ENCODE results near the gene AFMID. TPM values are rescaled to one million over a fixed set of nuclear protein-coding genes. Genes with fewer than 3 reads are reported as not detected.
"Not testable (repeated sequence)": the region's sequence is repeated elsewhere in the genome, so short reads cannot be mapped to it uniquely, and the experiment has no call there.

Gene AFMID
- total RNA-seq, 2 donors from 2014 or later = 18.8 to 44.0 TPM

GRCh38 chr17:78233678-78234077 is 46.5 kb downstream of the AFMID start:
- no peak for TF ChIP-seq CTCF (IDR thresholded peaks at IDR 0.05)
- no peak for DNase-seq (ENCODE audit: low spot score)
- Histone ChIP-seq H3K4me3 (no peak overlapping the region), H3K36me3 (no peaks in the 10 kb centered on the region), H3K27me3 (replicated peaks; ENCODE audit: insufficient read depth) (peaks cover 3% of the 10 kb centered on the region), H3K4me1 (ENCODE audit: control insufficient read depth in 1 of 2, low read depth in 2 of 2) (no peaks in the 10 kb centered on the region), H3K9me3 (no peaks in the 10 kb centered on the region), H3K27ac (no peak overlapping the region)
- no peak for ATAC-seq (ENCODE audit: insufficient number of reproducible peaks, low FRiP score, low read depth)

GRCh38 chr17:78234261-78234865 is 47.2 kb downstream of the AFMID start:
- TF ChIP-seq CTCF (IDR thresholded peaks at IDR 0.05) = no peak
- H3K27ac ChIP-seq = no peak overlapping the region
- H3K4me3 ChIP-seq = no peak overlapping the region
- peaks cover 3% of the 10 kb centered on the region for H3K27me3 ChIP-seq (replicated peaks; ENCODE audit: insufficient read depth)
- no peak for ATAC-seq (ENCODE audit: insufficient number of reproducible peaks, low FRiP score, low read depth)
- no peaks in the 10 kb centered on the region for H3K9me3 ChIP-seq
- no peaks in the 10 kb centered on the region for H3K4me1 ChIP-seq (ENCODE audit: control insufficient read depth in 1 of 2, low read depth in 2 of 2)
- DNase-seq (ENCODE audit: low spot score) = no peak
- H3K36me3 ChIP-seq = no peaks in the 10 kb centered on the region

- H3K36me3 ChIP-seq; H3K4me1 ChIP-seq (ENCODE audit: control insufficient read depth in 1 of 2, low read depth in 2 of 2); H3K27me3 ChIP-seq (replicated peaks; ENCODE audit: insufficient read depth); DNase-seq (ENCODE audit: low spot score); H3K27ac ChIP-seq; H3K4me3 ChIP-seq; H3K9me3 ChIP-seq; ATAC-seq (ENCODE audit: insufficient number of reproducible peaks, low FRiP score, low read depth): not testable (repeated sequence)
Observed at GRCh38 chr17:78235022-78235421, 47.9 kb downstream of the AFMID start.

- no peak for DNase-seq (ENCODE audit: low spot score)
- ATAC-seq (ENCODE audit: insufficient number of reproducible peaks, low FRiP score, low read depth) = no peak
- peaks cover 3% of the 10 kb centered on the region for H3K27me3 ChIP-seq (replicated peaks; ENCODE audit: insufficient read depth)
- no peaks in the 10 kb centered on the region for H3K4me1 ChIP-seq (ENCODE audit: control insufficient read depth in 1 of 2, low read depth in 2 of 2)
- no peak overlapping the region for H3K4me3 ChIP-seq
- no peak overlapping the region for H3K27ac ChIP-seq
- no peak for TF ChIP-seq CTCF (IDR thresholded peaks at IDR 0.05)
- H3K9me3 ChIP-seq = no peaks in the 10 kb centered on the region
- H3K36me3 ChIP-seq = no peaks in the 10 kb centered on the region
Observed at GRCh38 chr17:78235885-78236284, 48.7 kb downstream of the AFMID start.

GRCh38 chr17:78236362-78237127 is 49.4 kb downstream of the AFMID start:
- H3K27ac ChIP-seq = no peak overlapping the region
- no peak for DNase-seq (ENCODE audit: low spot score)
- no peak overlapping the region for H3K4me3 ChIP-seq

More at GRCh38 chr17:78236362-78237127, 49.4 kb downstream of the AFMID start:
- no peaks in the 10 kb centered on the region for H3K36me3 ChIP-seq
- H3K9me3 ChIP-seq = no peaks in the 10 kb centered on the region
- TF ChIP-seq CTCF (IDR thresholded peaks at IDR 0.05) = no peak
- H3K27me3 ChIP-seq (replicated peaks; ENCODE audit: insufficient read depth) = no peaks in the 10 kb centered on the region
- H3K4me1 ChIP-seq (ENCODE audit: control insufficient read depth in 1 of 2, low read depth in 2 of 2) = no peaks in the 10 kb centered on the region
- ATAC-seq (ENCODE audit: insufficient number of reproducible peaks, low FRiP score, low read depth) = no peak
